SU-DHL-6 (cell line): ENCODE results near the gene OTUD5.

ENCODE experiments used
- CTCF ChIP-seq: fragments of 200-600 bp; sonication (generic); IDR thresholded peaks from one replicate; pipeline ENCODE4 v1.5.1; 2017; ENCODE audit warnings: antibody characterized with exemption, mild to moderate bottlenecking, low read length, moderate library complexity; ENCODE audit not compliant: insufficient read depth, poor library complexity, severe bottlenecking
- EZH2phosphoT487 ChIP-seq: fragments of 200-600 bp; sonication (generic), shearing (Covaris generic); conservative IDR thresholded peaks from 2 replicates; pipeline ENCODE4 v1.6.1; 2018; ENCODE audit warnings: mild to moderate bottlenecking, antibody characterized with exemption, low read length, moderate library complexity, mixed read lengths

GRCh38 chrX:48902776-48903175 lies 54.6 kb downstream of the OTUD5 start:
- TF ChIP-seq CTCF: no peak
- TF ChIP-seq EZH2phosphoT487: no peak
